Inferior parietal cortex (tissue), 1 donor: ENCODE measurements around the gene MAST2.
A peak's percentile ranks its signal among the peaks of the same experiment; 100 is the strongest.

ENCODE experiments used
- DNase-seq: peaks from one replicate; pipeline ENCODE4 v3.0.0-alpha.2; 2016; ENCODE audit errors: extremely low spot score

Gene MAST2

GRCh38 chr1:45803299-45803780 is at the start of gene MAST2:
Gene MAST2 (plus strand): TSS chr1:45803612. CDS start chr1:45803896, 284 bp downstream.
- DNase-seq: peak; percentile 86

- DNase-seq: no peak
Observed at GRCh38 chr1:45755697-45756096, 47.7 kb upstream of the MAST2 start.

- no peak for DNase-seq
Observed at GRCh38 chr1:45762291-45762690, 41.1 kb upstream of the MAST2 start.

- no peak for DNase-seq
Observed at GRCh38 chr1:45765999-45766792, 37.2 kb upstream of the MAST2 start.

GRCh38 chr1:45767035-45767434 is 36.4 kb upstream of the MAST2 start:
- no peak for DNase-seq

GRCh38 chr1:45769261-45769932 is 34.0 kb upstream of the MAST2 start:
- DNase-seq: no peak

- no peak for DNase-seq
Observed at GRCh38 chr1:45772971-45773370, 30.4 kb upstream of the MAST2 start.

- no peak for DNase-seq
Observed at GRCh38 chr1:45775794-45776193, 27.6 kb upstream of the MAST2 start.

GRCh38 chr1:45785583-45785982 is 17.8 kb upstream of the MAST2 start:
- no peak for DNase-seq

- DNase-seq: no peak
Observed at GRCh38 chr1:45787905-45788304, 15.5 kb upstream of the MAST2 start.

GRCh38 chr1:45789601-45790000 is 13.8 kb upstream of the MAST2 start:
- no peak for DNase-seq

GRCh38 chr1:45792744-45793143 is 10.7 kb upstream of the MAST2 start:
- no peak for DNase-seq

GRCh38 chr1:45793942-45794604 is 9.3 kb upstream of the MAST2 start:
- DNase-seq: no peak

GRCh38 chr1:45796381-45796780 is 7.0 kb upstream of the MAST2 start:
- DNase-seq: no peak

GRCh38 chr1:45796946-45797345 is 6.5 kb upstream of the MAST2 start:
- no peak for DNase-seq

GRCh38 chr1:45800899-45801298 is 2.5 kb upstream of the MAST2 start:
- DNase-seq: no peak

GRCh38 chr1:45802343-45803298 is 791 bp upstream of the MAST2 start:
- peak; percentile 39 for DNase-seq

GRCh38 chr1:45803781-45804668 is 613 bp downstream of the MAST2 start:
- DNase-seq: peak; percentile 16

- no peak for DNase-seq
Observed at GRCh38 chr1:45804669-45804969, 1.2 kb downstream of the MAST2 start.

- no peak for DNase-seq
Observed at GRCh38 chr1:45806129-45806528, 2.7 kb downstream of the MAST2 start.

- no peak for DNase-seq
Observed at GRCh38 chr1:45809761-45810160, 6.3 kb downstream of the MAST2 start.
